ENCODE data around the gene ABHD11.
"Not testable (repeated sequence)": the region's sequence is repeated elsewhere in the genome, so short reads cannot be mapped to it uniquely, and the experiment has no call there.

ABHD11 gene

DNA sequence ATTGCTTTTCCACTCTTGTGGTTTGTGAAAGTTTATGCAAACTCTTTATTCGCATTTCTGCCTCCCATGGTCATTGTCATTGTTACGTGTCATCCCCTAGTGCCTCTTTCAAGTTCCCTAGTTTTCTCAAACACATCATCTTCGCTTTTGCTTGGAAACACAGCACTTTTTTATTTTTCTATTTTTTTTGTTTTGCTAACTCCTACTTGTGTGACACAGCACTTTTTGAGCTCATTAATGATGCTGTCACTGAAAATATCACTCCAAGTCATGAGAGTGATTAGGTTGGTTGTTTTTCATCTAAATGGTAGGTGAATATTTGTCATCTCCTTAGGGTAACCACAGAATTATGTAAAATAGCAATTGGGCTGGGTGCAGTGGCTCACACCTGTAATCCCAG, 10.7 kb downstream of the ABHD11 start:
- no peak overlapping the region for H3K27ac ChIP-seq (ENCODE audit: low read length)
- no peaks in the 10 kb centered on the region for H3K4me1 ChIP-seq (ENCODE audit: control insufficient read depth in 1 of 2, insufficient read depth in 2 of 2, low read length in 2 of 2)
- no peaks in the 10 kb centered on the region for H3K27me3 ChIP-seq (ENCODE audit: low read depth, low read length)
- no peak overlapping the region for H3K4me3 ChIP-seq (ENCODE audit: low read depth in 1 of 2, low read length in 2 of 2)
- H3K9me3 ChIP-seq (ENCODE audit: control insufficient read depth in 1 of 2, low read length in 2 of 2): no peaks in the 10 kb centered on the region
- no peaks in the 10 kb centered on the region for H3K36me3 ChIP-seq (ENCODE audit: control insufficient read depth in 1 of 2, insufficient read depth in 2 of 2, low read length in 2 of 2)

DNA sequence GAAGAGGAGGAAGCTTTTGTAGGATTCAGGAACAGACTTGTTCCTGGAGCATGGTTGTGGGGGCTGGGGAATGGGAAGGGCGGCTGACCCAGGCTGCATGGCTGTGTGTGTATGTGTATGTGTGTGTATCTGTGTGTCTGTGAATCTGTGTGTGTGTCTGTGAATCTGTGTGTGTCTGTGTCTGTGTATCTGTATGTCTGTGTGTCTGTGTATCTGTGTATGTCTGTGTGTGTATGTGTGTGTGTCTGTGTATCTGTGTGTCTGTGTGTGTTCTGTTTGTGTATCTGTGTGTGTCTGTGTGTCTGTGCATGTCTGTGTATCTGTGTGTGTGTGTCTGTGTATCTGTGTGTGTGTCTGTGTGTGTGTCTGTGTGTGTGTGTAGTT, 12.5 kb downstream of the ABHD11 start:
- Histone ChIP-seq H3K27ac (ENCODE audit: low read length) (no peak overlapping the region), H3K9me3 (ENCODE audit: control insufficient read depth in 1 of 2, low read length in 2 of 2) (no peaks in the 10 kb centered on the region), H3K27me3 (ENCODE audit: low read depth, low read length) (no peaks in the 10 kb centered on the region), H3K4me3 (ENCODE audit: low read depth in 1 of 2, low read length in 2 of 2) (no peak overlapping the region), H3K36me3 (ENCODE audit: control insufficient read depth in 1 of 2, insufficient read depth in 2 of 2, low read length in 2 of 2) (no peaks in the 10 kb centered on the region), H3K4me1 (ENCODE audit: control insufficient read depth in 1 of 2, insufficient read depth in 2 of 2, low read length in 2 of 2) (peaks cover 0 to 5% of the 10 kb centered on the region in 2 donors)

DNA sequence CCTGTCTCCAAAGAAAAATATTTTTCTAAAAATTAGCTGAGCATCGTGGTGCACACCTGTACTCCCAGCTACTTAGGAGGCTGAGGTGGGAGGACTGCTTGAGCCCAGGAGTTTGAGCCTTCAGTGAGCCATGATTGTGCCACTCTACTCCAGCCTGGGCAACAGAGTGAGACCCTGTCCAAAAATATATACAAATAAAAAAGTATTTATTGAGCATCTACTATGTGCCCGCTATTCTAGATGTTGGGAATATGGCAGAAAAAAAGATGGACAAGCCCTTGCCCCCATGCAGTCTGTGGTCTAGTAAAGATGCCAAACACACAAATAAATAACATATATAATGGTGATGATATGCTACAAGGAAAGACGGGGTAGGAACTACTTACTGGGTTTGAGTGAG, 14.8 kb downstream of the ABHD11 start:
- H3K27ac ChIP-seq (ENCODE audit: low read length): no peak overlapping the region
- no peak overlapping the region for H3K4me3 ChIP-seq (ENCODE audit: low read depth in 1 of 2, low read length in 2 of 2)
- H3K36me3 ChIP-seq (ENCODE audit: control insufficient read depth in 1 of 2, insufficient read depth in 2 of 2, low read length in 2 of 2): no peaks in the 10 kb centered on the region
- H3K9me3 ChIP-seq (ENCODE audit: control insufficient read depth in 1 of 2, low read length in 2 of 2): no peaks in the 10 kb centered on the region
- H3K27me3 ChIP-seq (ENCODE audit: low read depth, low read length): no peaks in the 10 kb centered on the region
- H3K4me1 ChIP-seq (ENCODE audit: control insufficient read depth in 1 of 2, insufficient read depth in 2 of 2, low read length in 2 of 2): peaks cover 3 to 14% of the 10 kb centered on the region in 2 donors

DNA sequence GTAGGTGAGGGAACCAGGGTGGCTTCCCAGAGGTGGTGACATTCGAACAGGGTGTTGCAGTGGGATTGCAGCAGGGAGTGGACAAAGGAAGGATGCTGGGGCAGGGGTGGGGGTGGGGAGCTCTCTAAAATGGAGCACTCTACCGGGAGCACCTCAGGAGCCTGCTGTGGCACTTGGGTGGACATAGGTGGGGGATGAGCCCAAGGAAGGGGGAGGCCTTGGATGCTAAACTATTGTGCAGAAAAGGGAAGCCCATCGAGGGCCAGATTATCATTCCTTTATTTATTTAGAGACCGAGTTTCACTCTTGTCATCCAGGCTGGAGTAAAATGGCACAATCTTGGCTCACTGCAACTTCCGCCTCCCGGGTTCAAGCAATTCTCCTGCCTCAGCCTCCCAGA, 15.8 kb downstream of the ABHD11 start:
- no peaks in the 10 kb centered on the region for H3K27me3 ChIP-seq (ENCODE audit: low read depth, low read length)
- no peak overlapping the region for H3K4me3 ChIP-seq (ENCODE audit: low read depth in 1 of 2, low read length in 2 of 2)
- no peaks in the 10 kb centered on the region for H3K9me3 ChIP-seq (ENCODE audit: control insufficient read depth in 1 of 2, low read length in 2 of 2)
- H3K27ac ChIP-seq (ENCODE audit: low read length): no peak overlapping the region
- H3K4me1 ChIP-seq (ENCODE audit: control insufficient read depth in 1 of 2, insufficient read depth in 2 of 2, low read length in 2 of 2): peaks cover 3 to 24% of the 10 kb centered on the region in 2 donors
- H3K36me3 ChIP-seq (ENCODE audit: control insufficient read depth in 1 of 2, insufficient read depth in 2 of 2, low read length in 2 of 2): no peaks in the 10 kb centered on the region

DNA sequence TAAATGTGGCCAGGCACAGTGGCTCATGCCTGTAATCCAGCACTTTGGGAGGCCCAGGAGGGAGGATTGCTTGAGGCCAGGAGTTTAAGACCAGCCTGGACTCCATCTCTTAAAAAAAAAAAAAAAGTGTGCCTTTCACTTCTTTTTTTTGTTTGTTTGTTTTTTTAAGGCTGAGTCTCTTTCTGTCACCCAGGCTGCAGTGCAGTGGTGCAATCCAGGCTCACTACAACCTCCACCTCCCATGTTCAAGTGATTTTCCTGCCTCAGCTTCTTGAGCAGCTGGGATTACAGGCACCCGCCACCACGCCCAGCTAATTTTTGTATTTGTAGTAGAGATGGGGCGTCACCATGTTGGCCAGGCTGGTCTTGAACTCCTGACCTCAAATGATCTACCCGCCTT, 16.4 kb downstream of the ABHD11 start:
- peaks cover 3 to 30% of the 10 kb centered on the region in 2 donors for H3K4me1 ChIP-seq (ENCODE audit: control insufficient read depth in 1 of 2, insufficient read depth in 2 of 2, low read length in 2 of 2)
- not testable (repeated sequence) for H3K27ac ChIP-seq (ENCODE audit: low read length); H3K36me3 ChIP-seq (ENCODE audit: control insufficient read depth in 1 of 2, insufficient read depth in 2 of 2, low read length in 2 of 2); H3K9me3 ChIP-seq (ENCODE audit: control insufficient read depth in 1 of 2, low read length in 2 of 2); H3K27me3 ChIP-seq (ENCODE audit: low read depth, low read length); H3K4me3 ChIP-seq (ENCODE audit: low read depth in 1 of 2, low read length in 2 of 2)

DNA sequence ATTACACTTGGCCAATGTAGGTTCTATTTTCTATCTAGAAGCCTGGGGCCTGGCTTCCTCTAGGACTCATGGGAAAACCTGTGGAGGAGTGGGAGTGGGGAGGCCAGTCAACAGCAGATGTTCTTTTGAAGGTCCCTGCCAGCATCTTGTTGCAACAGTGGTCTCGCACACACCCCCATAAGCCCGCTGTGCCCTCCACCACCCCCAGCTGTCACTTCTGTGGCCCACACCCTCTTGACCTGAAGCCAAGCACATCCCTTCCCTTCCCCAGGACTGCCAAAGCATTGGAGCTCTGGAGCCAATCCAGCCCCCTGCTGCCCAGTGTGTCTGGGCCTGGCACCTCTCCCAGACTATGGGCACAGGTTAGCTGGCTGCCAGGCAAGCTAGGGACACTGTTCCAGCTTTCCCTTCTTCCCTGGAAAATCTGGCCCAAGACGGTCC, 17.2 kb downstream of the ABHD11 start:
- Histone ChIP-seq H3K4me3 (ENCODE audit: low read depth in 1 of 2, low read length in 2 of 2) (no peak overlapping the region), H3K27me3 (ENCODE audit: low read depth, low read length) (no peaks in the 10 kb centered on the region), H3K4me1 (ENCODE audit: control insufficient read depth in 1 of 2, insufficient read depth in 2 of 2, low read length in 2 of 2) (peaks cover 5 to 38% of the 10 kb centered on the region in 2 donors), H3K9me3 (ENCODE audit: control insufficient read depth in 1 of 2, low read length in 2 of 2) (no peaks in the 10 kb centered on the region), H3K27ac (ENCODE audit: low read length) (no peak overlapping the region), H3K36me3 (ENCODE audit: control insufficient read depth in 1 of 2, insufficient read depth in 2 of 2, low read length in 2 of 2) (no peaks in the 10 kb centered on the region)

DNA sequence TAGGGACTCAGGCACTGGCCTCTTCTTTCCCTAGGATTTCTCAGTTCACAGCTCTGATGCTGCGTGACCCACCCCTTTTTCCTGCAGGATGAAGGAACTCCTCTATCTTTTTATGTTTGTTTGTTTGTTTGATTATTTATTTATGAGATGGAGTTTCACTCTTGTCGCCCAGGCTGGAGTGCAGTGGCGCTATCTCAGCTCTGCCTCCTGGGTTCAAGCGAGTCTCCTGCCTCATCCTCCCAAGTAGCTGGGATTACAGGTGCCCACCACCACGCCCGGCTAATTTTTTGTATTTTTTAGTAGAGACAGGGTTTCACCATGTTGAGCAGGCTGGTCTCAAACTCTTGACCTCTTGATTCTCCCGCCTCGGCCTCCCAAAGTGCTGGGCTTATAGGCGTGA, 18.2 kb downstream of the ABHD11 start:
- H3K4me1 ChIP-seq (ENCODE audit: control insufficient read depth in 1 of 2, insufficient read depth in 2 of 2, low read length in 2 of 2): peaks cover 9 to 47% of the 10 kb centered on the region in 2 donors
- H3K4me3 ChIP-seq (ENCODE audit: low read depth in 1 of 2, low read length in 2 of 2); H3K36me3 ChIP-seq (ENCODE audit: control insufficient read depth in 1 of 2, insufficient read depth in 2 of 2, low read length in 2 of 2); H3K27ac ChIP-seq (ENCODE audit: low read length); H3K27me3 ChIP-seq (ENCODE audit: low read depth, low read length); H3K9me3 ChIP-seq (ENCODE audit: control insufficient read depth in 1 of 2, low read length in 2 of 2): not testable (repeated sequence)

DNA sequence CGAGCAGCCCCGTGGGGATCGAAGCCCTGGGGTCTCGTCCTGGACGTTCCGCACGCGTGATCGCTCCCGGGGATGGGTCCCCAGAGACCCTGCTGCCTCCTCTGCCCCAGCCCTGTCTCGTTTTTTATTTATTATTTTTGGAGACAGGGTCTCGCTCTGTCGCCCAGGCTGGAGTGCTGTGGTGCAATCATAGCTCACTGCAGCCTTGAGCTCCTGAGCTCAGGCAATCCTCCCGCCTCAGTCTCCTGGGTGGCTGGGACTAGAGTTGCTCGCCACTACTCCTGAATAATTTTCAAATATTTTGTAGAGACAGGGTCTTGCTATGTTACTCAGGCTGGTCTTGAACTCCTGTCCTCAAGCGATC, 18.8 kb downstream of the ABHD11 start:
- Histone ChIP-seq H3K9me3 (ENCODE audit: control insufficient read depth in 1 of 2, low read length in 2 of 2) (no peaks in the 10 kb centered on the region), H3K27ac (ENCODE audit: low read length) (no peak overlapping the region), H3K27me3 (ENCODE audit: low read depth, low read length) (no peaks in the 10 kb centered on the region), H3K4me1 (ENCODE audit: control insufficient read depth in 1 of 2, insufficient read depth in 2 of 2, low read length in 2 of 2) (peaks cover 9 to 50% of the 10 kb centered on the region in 2 donors), H3K4me3 (ENCODE audit: low read depth in 1 of 2, low read length in 2 of 2) (peak overlapping the region; percentile 30 to 54), H3K36me3 (ENCODE audit: control insufficient read depth in 1 of 2, insufficient read depth in 2 of 2, low read length in 2 of 2) (no peaks in the 10 kb centered on the region)

DNA sequence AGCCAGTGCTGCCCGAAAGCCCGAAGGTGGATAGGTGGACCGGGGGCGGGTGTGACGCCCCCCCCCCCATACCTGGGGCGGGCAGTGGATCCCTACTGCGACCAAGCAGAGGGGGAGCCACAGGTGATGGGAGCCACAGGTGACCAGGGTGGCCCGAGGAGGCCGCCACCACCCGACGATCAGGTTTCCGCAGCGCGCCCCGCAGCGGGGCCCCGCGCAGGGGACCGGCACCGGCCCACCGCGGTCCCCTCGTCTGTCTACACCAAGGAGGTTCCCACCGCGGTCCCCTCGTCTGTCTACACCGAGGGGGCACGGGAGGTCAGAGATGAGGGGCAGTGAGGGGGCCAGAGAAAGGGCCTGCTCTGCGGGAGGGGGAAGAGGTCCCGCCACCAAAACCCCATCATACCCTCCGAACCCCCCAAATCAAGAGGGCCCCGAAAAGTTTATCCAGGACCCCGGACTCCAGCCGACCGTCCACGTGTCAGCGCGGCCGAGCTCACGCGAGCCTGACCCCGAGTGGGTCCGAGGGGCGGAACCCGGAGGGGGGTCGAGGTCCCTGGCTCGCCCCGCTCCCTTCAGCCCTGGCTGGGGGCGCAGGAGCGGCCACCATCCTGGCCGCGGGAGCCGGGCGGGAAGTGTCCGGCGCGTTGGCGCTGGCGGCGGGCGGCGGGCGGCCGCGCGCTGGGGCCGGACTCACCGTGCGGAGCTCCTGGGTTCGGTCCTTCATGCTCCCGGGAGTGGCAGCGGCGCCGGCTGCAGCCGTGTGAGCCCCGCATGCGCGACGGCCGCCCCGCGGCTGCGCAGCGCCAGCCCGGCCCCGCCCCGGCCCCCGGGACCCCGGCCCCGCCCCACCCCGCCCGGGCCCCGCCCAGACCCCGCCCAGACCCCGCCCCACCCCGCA, 19.4 kb downstream of the ABHD11 start, which contains the start of gene STX1A:
STX1A (minus strand) TSS at position 765 of the 901 bp plus-strand sequence; CDS start at position 727, 38 bp downstream.
- peaks cover 9 to 50% of the 10 kb centered on the region in 2 donors for H3K4me1 ChIP-seq (ENCODE audit: control insufficient read depth in 1 of 2, insufficient read depth in 2 of 2, low read length in 2 of 2)
- no peaks in the 10 kb centered on the region for H3K27me3 ChIP-seq (ENCODE audit: low read depth, low read length)
- no peak within 1 kb of the TSS for H3K27ac ChIP-seq (ENCODE audit: low read length)
- no peaks in the 10 kb centered on the region for H3K36me3 ChIP-seq (ENCODE audit: control insufficient read depth in 1 of 2, insufficient read depth in 2 of 2, low read length in 2 of 2)
- H3K4me3 ChIP-seq (ENCODE audit: low read depth in 1 of 2, low read length in 2 of 2): peak within 1 kb of the TSS; percentile 55 to 84
- H3K9me3 ChIP-seq (ENCODE audit: control insufficient read depth in 1 of 2, low read length in 2 of 2): no peaks in the 10 kb centered on the region

DNA sequence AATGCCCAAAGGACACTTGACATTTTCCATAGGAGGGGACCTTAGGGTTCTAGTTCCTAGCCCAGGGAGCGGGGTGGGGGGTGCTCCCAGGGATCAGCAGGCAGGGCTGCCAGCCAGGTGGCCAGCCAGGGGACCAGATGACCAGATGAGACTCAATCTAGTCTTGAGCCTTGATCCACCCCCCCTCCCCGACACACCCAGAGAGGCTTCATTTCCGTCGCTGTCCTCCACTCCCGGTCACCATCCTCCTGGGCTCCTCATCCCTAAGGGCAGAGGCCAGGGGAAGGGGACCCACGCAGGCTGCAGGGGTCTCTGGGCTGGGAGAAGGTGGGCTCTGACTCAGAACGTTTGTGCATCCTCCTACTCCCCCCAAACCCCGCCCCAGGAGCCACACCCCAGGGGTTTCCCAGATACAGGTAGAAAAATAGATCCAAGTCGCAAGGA, 20.1 kb downstream of the ABHD11 start:
- Histone ChIP-seq H3K27ac (ENCODE audit: low read length) (no peak overlapping the region), H3K4me3 (ENCODE audit: low read depth in 1 of 2, low read length in 2 of 2) (peak overlapping the region; percentile 55 to 84), H3K36me3 (ENCODE audit: control insufficient read depth in 1 of 2, insufficient read depth in 2 of 2, low read length in 2 of 2) (no peaks in the 10 kb centered on the region), H3K27me3 (ENCODE audit: low read depth, low read length) (no peaks in the 10 kb centered on the region), H3K9me3 (ENCODE audit: control insufficient read depth in 1 of 2, low read length in 2 of 2) (no peaks in the 10 kb centered on the region), H3K4me1 (ENCODE audit: control insufficient read depth in 1 of 2, insufficient read depth in 2 of 2, low read length in 2 of 2) (peaks cover 9 to 50% of the 10 kb centered on the region in 2 donors)

DNA sequence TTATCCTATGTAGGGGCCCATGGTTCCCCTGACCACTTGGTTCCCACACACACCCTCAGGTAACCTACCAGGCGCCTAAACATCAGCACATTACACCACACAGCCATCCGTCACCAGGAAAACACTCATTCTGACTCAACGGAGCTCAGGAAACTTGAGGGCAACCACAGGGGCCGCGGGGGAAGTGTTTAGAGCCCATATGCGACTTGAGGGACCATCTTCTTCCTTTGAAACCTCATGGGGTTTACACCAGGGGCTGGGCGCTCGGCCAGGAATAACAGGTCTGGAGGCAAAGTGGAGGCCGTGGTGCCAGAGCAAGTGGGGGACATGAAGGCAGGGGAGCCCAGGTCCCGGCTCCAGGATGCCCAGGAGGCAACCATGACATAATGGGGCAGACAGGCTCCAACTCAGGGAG, 20.6 kb downstream of the ABHD11 start:
- Histone ChIP-seq H3K9me3 (ENCODE audit: control insufficient read depth in 1 of 2, low read length in 2 of 2) (no peaks in the 10 kb centered on the region), H3K27ac (ENCODE audit: low read length) (no peak overlapping the region), H3K4me1 (ENCODE audit: control insufficient read depth in 1 of 2, insufficient read depth in 2 of 2, low read length in 2 of 2) (peaks cover 9 to 50% of the 10 kb centered on the region in 2 donors), H3K27me3 (ENCODE audit: low read depth, low read length) (no peaks in the 10 kb centered on the region), H3K4me3 (ENCODE audit: low read depth in 1 of 2, low read length in 2 of 2) (peak overlapping the region; percentile 55 to 84), H3K36me3 (ENCODE audit: control insufficient read depth in 1 of 2, insufficient read depth in 2 of 2, low read length in 2 of 2) (no peaks in the 10 kb centered on the region)

All from muscle layer of duodenum (tissue), 2 donors.